HCT116 (cell line): ENCODE data around the gene HSF4. TPM values are rescaled to one million over a fixed set of nuclear protein-coding genes. Genes with fewer than 3 reads are reported as not detected.

Experiments used
- ATAC-seq: fragments of 200-7000 bp; cut with Tn5 transposase; 2 replicates; pipeline ENCODE4 v1.9.1; 2020; ENCODE audit warnings: mild to moderate bottlenecking, moderate library complexity
- BruUV-seq: library from RNA; stranded (reverse); fragments of 400-500 nt; replicated peaks from 2 replicates; lab custom pipeline; 2021; lab: Mats Ljungman, UMichigan
- CTCF ChIA-PET: fragments of 300-600 bp; sonication (Branson Sonifier 250); formaldehyde crosslinking; loops from one replicate; lab custom pipeline; 2021; ENCODE audit warnings: antibody characterized with exemption; lab: Charles Lee
- POLR2A ChIA-PET: fragments of 300-600, 350-600 bp; sonication (Branson Sonifier 250); formaldehyde crosslinking; loops from one replicate; lab custom pipeline; 2021; ENCODE audit warnings: antibody characterized with exemption; lab: Charles Lee
- RAD21 ChIA-PET, 2 experiments: fragments of 300-600 bp; sonication (Branson Sonifier 250); formaldehyde crosslinking; loops; one replicate each; lab custom pipeline; 2023; ENCODE audit warnings: low total read pairs in 2 of 2; ENCODE audit not compliant: uncharacterized antibody in 2 of 2, unreplicated experiment in 2 of 2, low non-redundant PET in 1 of 2; lab: Charles Lee
- DNase-seq: peaks from one replicate; pipeline ENCODE4 v3.0.0-alpha.2; 2010; ENCODE audit warnings: low read depth, low spot score
- H2AFZ ChIP-seq: fragments of 200-600 bp; shearing (Covaris generic), sonication (generic); 2 replicates; pipeline ENCODE4 v1.6.1; 2017; ENCODE audit warnings: low read depth, mixed run types, mixed read lengths, antibody characterized with exemption, low read length; ENCODE audit not compliant: poor library complexity, severe bottlenecking
- H3K27ac ChIP-seq: 2 replicates; pipeline ENCODE4 v1.5.1; 2012; ENCODE audit warnings: low read depth, low read length
- H3K27me3 ChIP-seq: fragments of 200-600 bp; sonication (generic); 2 replicates; pipeline ENCODE4 v1.6.1; 2016; ENCODE audit warnings: mixed run types, low read length, mixed read lengths; ENCODE audit not compliant: insufficient read depth
- H3K36me3 ChIP-seq, 2 experiments: fragments of 200-500 bp in 1 of 2; fragments of 200-600 bp in 1 of 2; sonication (Bioruptor generic) in 1 of 2; sonication (generic) in 1 of 2; 2 replicates each; pipeline versions ENCODE4 v1.5.1 to v1.6.1; 2014 to 2016; ENCODE audit warnings: low read length in 2 of 2, inconsistent platforms in 1 of 2, mixed read lengths in 1 of 2, mixed run types in 1 of 2; ENCODE audit not compliant: insufficient read depth in 2 of 2, control insufficient read depth in 1 of 2
- H3K4me1 ChIP-seq, 2 experiments: fragments of 200-600 bp in 1 of 2; sonication (generic) in 1 of 2; 2 replicates each; pipeline versions ENCODE4 v1.5.1 to v1.6.1; 2012 to 2017; ENCODE audit warnings: low read length in 2 of 2, inconsistent platforms in 1 of 2, mild to moderate bottlenecking in 1 of 2, mixed read lengths in 1 of 2, mixed run types in 1 of 2, moderate library complexity in 1 of 2; ENCODE audit not compliant: insufficient read depth in 2 of 2, control insufficient read depth in 1 of 2
- H3K4me2 ChIP-seq: fragments of 200-600 bp; sonication (generic); 2 replicates; pipeline ENCODE4 v1.6.1; 2017; ENCODE audit warnings: mixed run types, low read length, mixed read lengths
- H3K4me3 ChIP-seq, 2 experiments: fragments of 200-600 bp in 1 of 2; sonication (generic) in 1 of 2; replicated peaks in 1 of 2; 2 replicates each; pipeline ENCODE4 v1.5.1; 2011 to 2016; ENCODE audit warnings: low read length in 2 of 2, control low read depth in 1 of 2, low read depth in 1 of 2, mild to moderate bottlenecking in 1 of 2, mixed read lengths in 1 of 2, mixed run types in 1 of 2
- H3K79me2 ChIP-seq: fragments of 200-600 bp; sonication (generic); 2 replicates; pipeline ENCODE4 v1.6.1; 2017; ENCODE audit warnings: mild to moderate bottlenecking, mixed run types, low read length, moderate library complexity, mixed read lengths; ENCODE audit not compliant: insufficient read depth
- H3K9ac ChIP-seq: fragments of 200-600 bp; sonication (generic); 2 replicates; pipeline ENCODE4 v1.6.1; 2016; ENCODE audit warnings: low read length, mixed read lengths
- H3K9me2 ChIP-seq: fragments of 200-600 bp; sonication (generic), shearing (Covaris generic); 2 replicates; pipeline ENCODE4 v1.6.1; 2017; ENCODE audit warnings: mixed run types, mild to moderate bottlenecking, moderate library complexity; ENCODE audit not compliant: insufficient read depth
- H3K9me3 ChIP-seq, 2 experiments: fragments of 200-500 bp in 1 of 2; fragments of 200-600 bp in 1 of 2; sonication (Bioruptor generic) in 1 of 2; sonication (generic) in 1 of 2; 2 replicates each; pipeline ENCODE4 v1.6.1; 2014 to 2017; ENCODE audit warnings: low read length in 2 of 2, mixed read lengths in 2 of 2, inconsistent platforms in 1 of 2, low read depth in 1 of 2, mild to moderate bottlenecking in 1 of 2, mixed run types in 1 of 2, moderate library complexity in 1 of 2; ENCODE audit not compliant: control insufficient read depth in 1 of 2, insufficient read depth in 1 of 2
- H4K20me1 ChIP-seq: fragments of 200-600 bp; sonication (generic), shearing (Covaris generic); 2 replicates; pipeline ENCODE4 v1.6.1; 2017; ENCODE audit warnings: mixed run types, mild to moderate bottlenecking, moderate library complexity; ENCODE audit not compliant: insufficient read depth
- CBX3 ChIP-seq: IDR thresholded peaks from 2 replicates; pipeline ENCODE4 v1.6.1; 2012; ENCODE audit warnings: low read depth
- CEBPB ChIP-seq: IDR thresholded peaks from 2 replicates; pipeline ENCODE4 v1.6.1; 2012; ENCODE audit warnings: low read depth
- EGR1 ChIP-seq: IDR thresholded peaks from 2 replicates; pipeline ENCODE4 v1.6.1; 2012; ENCODE audit warnings: low read depth
- ELF1 ChIP-seq: IDR thresholded peaks from 2 replicates; pipeline ENCODE4 v1.6.1; 2012; ENCODE audit warnings: low read depth, borderline replicate concordance
- EZH2 ChIP-seq: fragments of 200-600 bp; sonication (generic); IDR thresholded peaks from 2 replicates; pipeline ENCODE4 v1.6.1; 2017; ENCODE audit warnings: antibody characterized with exemption, mixed run types
- EZH2phosphoT487 ChIP-seq: fragments of 200-600 bp; IDR thresholded peaks from 2 replicates; pipeline ENCODE4 v1.6.1; 2018; ENCODE audit warnings: antibody characterized with exemption, borderline replicate concordance
- FOSL1 ChIP-seq: IDR thresholded peaks from 2 replicates; pipeline ENCODE4 v1.6.1; 2012; ENCODE audit warnings: low read depth
- JUND ChIP-seq: IDR thresholded peaks from 2 replicates; pipeline ENCODE4 v1.6.1; 2012
- MAX ChIP-seq: IDR thresholded peaks from 2 replicates; pipeline ENCODE4 v1.6.1; 2012
- POLR2A ChIP-seq: IDR thresholded peaks from 2 replicates; pipeline ENCODE4 v1.7.0; 2011; ENCODE audit warnings: borderline replicate concordance; ENCODE audit not compliant: insufficient read depth, insufficient read length; ENCODE audit errors: extremely low read depth
- POLR2AphosphoS5 ChIP-seq: IDR thresholded peaks from 2 replicates; pipeline ENCODE4 v1.6.1; 2011; ENCODE audit warnings: mild to moderate bottlenecking, low read depth, low read length, moderate library complexity
- RAD21 ChIP-seq: IDR thresholded peaks from 2 replicates; pipeline ENCODE4 v1.6.1; 2012; ENCODE audit warnings: low read depth, mild to moderate bottlenecking
- SIN3A ChIP-seq: IDR thresholded peaks from 2 replicates; pipeline ENCODE4 v1.6.1; 2012; ENCODE audit warnings: low read depth
- SP1 ChIP-seq: IDR thresholded peaks from 2 replicates; pipeline ENCODE4 v1.6.1; 2012; ENCODE audit warnings: low read depth
- SRF ChIP-seq: IDR thresholded peaks from 2 replicates; pipeline ENCODE4 v1.6.1; 2012; ENCODE audit warnings: low read depth
- TCF7L2 ChIP-seq: IDR thresholded peaks from 2 replicates; pipeline ENCODE4 v1.7.0; 2011; ENCODE audit warnings: borderline replicate concordance, inconsistent platforms; ENCODE audit not compliant: insufficient read depth, insufficient read length; ENCODE audit errors: extremely low read depth
- YY1 ChIP-seq: IDR thresholded peaks from 2 replicates; pipeline ENCODE4 v1.6.1; 2011; ENCODE audit warnings: low read length, low read depth, moderate library complexity, mild to moderate bottlenecking; ENCODE audit not compliant: insufficient replicate concordance; ENCODE audit errors: extremely low read depth
- ZFX ChIP-seq: fragments of 450-650 bp; IDR thresholded peaks from 2 replicates; pipeline ENCODE4 v1.6.1; 2017
- ZNF274 ChIP-seq: fragments of 200-500 bp; sonication (Bioruptor generic); IDR thresholded peaks from 2 replicates; pipeline ENCODE4 v1.6.1; 2014; ENCODE audit warnings: mild to moderate bottlenecking, low read depth, low read length, inconsistent platforms
- intact Hi-C: fragments of 100-400 bp; cut with micrococcal nuclease; formaldehyde crosslinking; loops from 2 replicates; pipeline ENCODE4 v1.10.0; 2022
- total RNA-seq: library from RNA; stranded (reverse); gene quantifications from one replicate; pipeline ENCODE4 v1.2.1, GENCODE V29; 2021; ENCODE audit not compliant: unreplicated experiment
- TF ChIP-seq, protein P1 (sequence below): IDR thresholded peaks from 2 replicates; pipeline ENCODE4 v1.6.1; 2012
- TF ChIP-seq, protein P2 (sequence below), 3 experiments: fragments of 200-600 bp in 1 of 3; sonication (generic) in 1 of 3; IDR thresholded peaks in 2 of 3; conservative IDR thresholded peaks in 1 of 3; 2 replicates each; pipeline ENCODE4 v1.5.1; 2012 to 2017; ENCODE audit warnings: low read depth in 2 of 3, low read length in 2 of 3, antibody characterized with exemption in 1 of 3, borderline replicate concordance in 1 of 3, control low read depth in 1 of 3, mild to moderate bottlenecking in 1 of 3, mixed read lengths in 1 of 3, mixed run types in 1 of 3, moderate library complexity in 1 of 3; ENCODE audit not compliant: insufficient read depth in 1 of 3
- TF ChIP-seq, protein P3 (sequence below): IDR thresholded peaks from 2 replicates; pipeline ENCODE4 v1.6.1; 2012; ENCODE audit warnings: low read depth

The HSF4 gene
- total RNA-seq, 1 experiment from 2014 or later = 46.6 TPM

DNA sequence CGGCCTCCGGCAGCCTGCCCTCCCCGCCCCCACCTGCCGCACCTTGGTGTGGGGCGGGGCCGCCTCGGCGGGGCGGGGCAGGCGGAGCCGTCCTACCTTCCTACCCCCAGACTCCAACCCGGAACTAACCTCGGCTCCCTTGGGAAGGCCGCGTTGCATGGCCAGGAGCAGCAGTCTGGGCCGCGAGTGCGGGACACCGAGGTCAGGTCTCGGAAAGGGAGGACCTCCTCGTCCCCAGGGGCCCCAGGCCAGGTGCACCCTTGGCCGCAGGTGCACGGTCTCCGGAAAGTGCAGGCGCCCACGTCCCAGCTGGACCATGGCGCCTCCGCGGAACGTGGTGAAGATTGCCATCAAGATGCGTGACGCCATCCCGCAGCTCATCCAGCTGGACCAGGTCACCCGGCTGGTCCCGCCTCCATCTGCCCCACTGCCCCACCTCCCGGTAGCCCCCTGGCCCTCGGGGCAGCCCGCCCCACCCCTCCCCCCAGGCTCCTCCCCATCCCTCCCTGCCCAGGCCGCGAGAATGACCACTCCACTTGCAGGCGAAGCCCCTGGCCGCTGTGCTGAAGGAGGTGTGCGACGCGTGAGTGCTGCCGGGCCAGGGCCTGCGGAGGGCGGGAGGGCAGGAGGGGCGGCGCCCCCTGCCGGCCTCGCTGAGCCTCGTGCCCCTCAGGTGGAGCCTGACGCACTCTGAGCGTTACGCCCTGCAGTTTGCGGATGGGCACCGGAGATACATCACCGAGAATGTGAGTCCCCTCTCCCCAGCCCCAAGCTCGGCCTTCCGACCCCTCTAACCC lies 34.7 kb downstream of the HSF4 start, which contains the start of gene ELMO3:
ELMO3 (plus strand) TSS at position 121 of the 797 bp plus-strand sequence; CDS start at position 317, 196 bp downstream.
- RAD21 ChIA-PET = no interaction called here
- Histone ChIP-seq H3K9ac (peak within 1 kb of the TSS; percentile 75), H3K4me3 (peak within 1 kb of the TSS; percentile 78), H3K27me3 (no peaks in the 10 kb centered on the region), H3K9me3 (no peaks in the 10 kb centered on the region), H3K4me1 (peaks cover 15 to 33% of the 10 kb centered on the region in 2 experiments), H3K27ac (peak within 1 kb of the TSS; percentile 99), H3K79me2 (peaks cover 35% of the 10 kb centered on the region), H2AFZ (no peak within 1 kb of the TSS), H4K20me1 (no peaks in the 10 kb centered on the region; the same call in 1 of the 2 replicates), H3K36me3 (peaks cover 32 to 45% of the 10 kb centered on the region in 2 experiments; a peak in 3 of 4 replicates), H3K4me2 (peak within 1 kb of the TSS; percentile 97), H3K9me2 (no peaks in the 10 kb centered on the region)
- POLR2A ChIA-PET = interaction anchor here (2.3 kb wide), 1 partner anchor 46 kb away, joined by 8 read pairs; no protein-coding TSS in a partner anchor
- BruUV-seq = no TSS peak
- DNase-seq (no peak), ATAC-seq (peak; percentile 77)
- CTCF ChIA-PET = interaction anchor here (0.8 to 2.3 kb wide), 20 partner anchors 10 to 304 kb away, joined by 3 to 14 read pairs (median 5); partner anchors contain the start of genes ATP6V0D1, FHOD1 and TMEM208
- intact Hi-C loops = no loop called here
- TF ChIP-seq EZH2 (no peak), JUND (no peak), YY1 (peak; percentile 32), ZFX (peak; percentile 58; the same call in 1 of the 2 replicates), EZH2phosphoT487 (no peak), SRF (no peak), SP1 (no peak), POLR2AphosphoS5 (peak; percentile 83), MAX (no peak), POLR2A (peak; percentile 16), SIN3A (no peak), TCF7L2 (no peak), ELF1 (no peak), FOSL1 (no peak), CEBPB (no peak), EGR1 (no peak), CBX3 (no peak), ZNF274 (no peak), RAD21 (no peak)
- TF ChIP-seq, protein P1, sequence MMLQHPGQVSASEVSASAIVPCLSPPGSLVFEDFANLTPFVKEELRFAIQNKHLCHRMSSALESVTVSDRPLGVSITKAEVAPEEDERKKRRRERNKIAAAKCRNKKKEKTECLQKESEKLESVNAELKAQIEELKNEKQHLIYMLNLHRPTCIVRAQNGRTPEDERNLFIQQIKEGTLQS = no peak
- TF ChIP-seq, protein P2, sequence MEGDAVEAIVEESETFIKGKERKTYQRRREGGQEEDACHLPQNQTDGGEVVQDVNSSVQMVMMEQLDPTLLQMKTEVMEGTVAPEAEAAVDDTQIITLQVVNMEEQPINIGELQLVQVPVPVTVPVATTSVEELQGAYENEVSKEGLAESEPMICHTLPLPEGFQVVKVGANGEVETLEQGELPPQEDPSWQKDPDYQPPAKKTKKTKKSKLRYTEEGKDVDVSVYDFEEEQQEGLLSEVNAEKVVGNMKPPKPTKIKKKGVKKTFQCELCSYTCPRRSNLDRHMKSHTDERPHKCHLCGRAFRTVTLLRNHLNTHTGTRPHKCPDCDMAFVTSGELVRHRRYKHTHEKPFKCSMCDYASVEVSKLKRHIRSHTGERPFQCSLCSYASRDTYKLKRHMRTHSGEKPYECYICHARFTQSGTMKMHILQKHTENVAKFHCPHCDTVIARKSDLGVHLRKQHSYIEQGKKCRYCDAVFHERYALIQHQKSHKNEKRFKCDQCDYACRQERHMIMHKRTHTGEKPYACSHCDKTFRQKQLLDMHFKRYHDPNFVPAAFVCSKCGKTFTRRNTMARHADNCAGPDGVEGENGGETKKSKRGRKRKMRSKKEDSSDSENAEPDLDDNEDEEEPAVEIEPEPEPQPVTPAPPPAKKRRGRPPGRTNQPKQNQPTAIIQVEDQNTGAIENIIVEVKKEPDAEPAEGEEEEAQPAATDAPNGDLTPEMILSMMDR (IDR thresholded peaks at IDR 0.05 in 2 of 3, conservative IDR thresholded peaks at IDR 0.05 in 1 of 3; ENCODE audit: borderline replicate concordance in 1 of 3, insufficient read depth in 1 of 3, low read depth in 2 of 3, low read length in 2 of 3) = peak in 2 of 3 experiments; percentile 58 to 75; a peak in 4 of 6 replicates
- TF ChIP-seq, protein P3, sequence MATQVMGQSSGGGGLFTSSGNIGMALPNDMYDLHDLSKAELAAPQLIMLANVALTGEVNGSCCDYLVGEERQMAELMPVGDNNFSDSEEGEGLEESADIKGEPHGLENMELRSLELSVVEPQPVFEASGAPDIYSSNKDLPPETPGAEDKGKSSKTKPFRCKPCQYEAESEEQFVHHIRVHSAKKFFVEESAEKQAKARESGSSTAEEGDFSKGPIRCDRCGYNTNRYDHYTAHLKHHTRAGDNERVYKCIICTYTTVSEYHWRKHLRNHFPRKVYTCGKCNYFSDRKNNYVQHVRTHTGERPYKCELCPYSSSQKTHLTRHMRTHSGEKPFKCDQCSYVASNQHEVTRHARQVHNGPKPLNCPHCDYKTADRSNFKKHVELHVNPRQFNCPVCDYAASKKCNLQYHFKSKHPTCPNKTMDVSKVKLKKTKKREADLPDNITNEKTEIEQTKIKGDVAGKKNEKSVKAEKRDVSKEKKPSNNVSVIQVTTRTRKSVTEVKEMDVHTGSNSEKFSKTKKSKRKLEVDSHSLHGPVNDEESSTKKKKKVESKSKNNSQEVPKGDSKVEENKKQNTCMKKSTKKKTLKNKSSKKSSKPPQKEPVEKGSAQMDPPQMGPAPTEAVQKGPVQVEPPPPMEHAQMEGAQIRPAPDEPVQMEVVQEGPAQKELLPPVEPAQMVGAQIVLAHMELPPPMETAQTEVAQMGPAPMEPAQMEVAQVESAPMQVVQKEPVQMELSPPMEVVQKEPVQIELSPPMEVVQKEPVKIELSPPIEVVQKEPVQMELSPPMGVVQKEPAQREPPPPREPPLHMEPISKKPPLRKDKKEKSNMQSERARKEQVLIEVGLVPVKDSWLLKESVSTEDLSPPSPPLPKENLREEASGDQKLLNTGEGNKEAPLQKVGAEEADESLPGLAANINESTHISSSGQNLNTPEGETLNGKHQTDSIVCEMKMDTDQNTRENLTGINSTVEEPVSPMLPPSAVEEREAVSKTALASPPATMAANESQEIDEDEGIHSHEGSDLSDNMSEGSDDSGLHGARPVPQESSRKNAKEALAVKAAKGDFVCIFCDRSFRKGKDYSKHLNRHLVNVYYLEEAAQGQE = no peak
